HG03175 (cell line): Measurements from ENCODE around the gene MARVELD3.

Source experiments
- ATAC-seq: cut with Tn5 transposase; IDR thresholded peaks from one replicate; pipeline ENCODE4 v1.9.1; 2021; ENCODE audit warnings: mild to moderate bottlenecking, moderate library complexity; ENCODE audit not compliant: unreplicated experiment

The MARVELD3 gene

DNA sequence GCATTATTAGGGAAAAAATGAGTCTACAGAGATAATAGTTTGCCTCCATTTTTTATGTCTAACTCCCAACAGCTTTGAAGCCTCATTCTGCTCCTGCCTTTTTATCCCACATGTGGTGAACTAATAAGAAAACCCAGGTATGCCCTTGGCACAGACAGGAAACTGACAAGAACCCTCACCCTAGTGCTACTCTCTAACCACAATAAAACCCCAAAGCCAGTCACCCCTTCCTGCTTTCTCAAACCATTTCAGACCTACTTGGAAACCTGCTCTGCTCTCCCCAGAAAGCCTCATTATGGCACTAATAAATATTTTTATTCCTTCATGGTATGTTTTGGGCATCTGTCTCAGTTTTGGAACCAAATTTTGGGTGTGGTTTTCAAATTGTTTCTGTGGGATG is 3.9 kb upstream of the MARVELD3 start:
- no peak for ATAC-seq

DNA sequence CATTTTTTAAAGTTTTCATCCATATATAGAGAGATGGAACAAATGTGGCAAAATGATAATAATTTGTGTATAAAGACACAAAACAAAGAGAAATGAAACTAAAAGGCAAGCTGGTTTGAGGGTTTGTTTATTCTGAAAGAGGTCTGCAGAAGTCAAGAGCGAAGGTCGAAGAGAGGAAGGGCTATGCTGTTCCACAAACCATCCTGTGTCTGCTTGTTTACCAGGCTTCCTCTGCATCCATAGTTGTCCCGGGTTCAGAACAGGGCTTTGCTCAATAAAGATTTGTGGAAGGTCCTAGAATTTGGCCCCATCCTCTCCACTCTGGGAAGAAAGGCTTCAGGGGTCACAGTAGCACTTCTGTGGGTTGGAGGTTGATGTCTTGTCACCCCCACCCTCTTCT is 2.4 kb upstream of the MARVELD3 start:
- ATAC-seq: no peak

DNA sequence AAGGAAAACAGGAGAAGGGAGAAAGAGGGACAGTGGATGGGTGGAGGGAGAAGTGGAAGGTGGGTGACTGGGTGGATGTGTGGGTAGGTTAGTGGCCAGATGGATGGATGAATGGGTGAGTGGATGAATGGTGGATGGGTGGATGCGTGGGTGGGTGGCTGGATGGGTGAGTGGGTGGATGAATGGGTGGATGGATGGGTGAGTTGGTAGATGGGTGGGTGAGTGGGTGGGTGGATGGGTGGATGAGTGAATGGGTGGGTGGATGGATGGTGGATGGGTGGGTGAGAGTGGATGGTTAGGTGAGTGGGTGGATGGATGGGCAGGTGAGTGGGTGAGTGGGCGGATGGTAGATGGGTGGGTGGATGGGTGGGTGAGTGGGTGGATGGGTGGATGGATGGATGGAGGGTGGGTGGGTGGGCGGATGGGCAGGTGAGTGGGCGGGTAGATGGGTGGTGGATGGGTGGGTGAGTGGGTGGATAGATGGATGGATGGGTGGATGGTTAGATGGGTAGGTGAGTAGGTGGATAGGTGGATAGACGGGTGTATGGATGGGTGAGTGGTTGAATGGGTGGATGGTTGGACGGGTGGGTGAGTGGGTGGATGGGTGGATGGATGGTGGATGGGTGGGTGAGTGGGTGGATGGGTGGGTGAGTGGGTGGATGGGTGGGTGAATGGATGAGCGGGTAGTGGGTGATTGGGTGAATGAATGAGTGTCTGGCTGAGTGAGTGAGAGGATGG is 702 bp upstream of the MARVELD3 start:
- ATAC-seq: no peak

DNA sequence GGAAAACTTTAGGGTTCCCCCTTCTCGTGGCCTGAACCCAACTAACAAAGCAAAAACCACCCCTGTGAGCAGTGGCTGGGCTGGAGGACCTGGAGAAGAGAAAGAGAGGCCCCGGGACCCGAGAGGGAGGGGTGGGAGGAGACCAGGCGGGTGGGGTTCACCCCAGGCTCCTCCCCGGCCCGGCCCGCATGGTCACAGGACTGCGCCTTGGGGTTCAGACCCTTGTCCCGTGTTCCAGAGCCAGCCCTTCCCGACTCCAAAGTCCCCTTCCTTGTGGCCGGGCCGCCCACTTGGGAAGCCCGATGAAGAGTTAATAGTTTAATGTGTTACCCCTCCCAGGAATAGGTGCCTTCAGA is 852 bp downstream of the MARVELD3 start:
- no peak for ATAC-seq

DNA sequence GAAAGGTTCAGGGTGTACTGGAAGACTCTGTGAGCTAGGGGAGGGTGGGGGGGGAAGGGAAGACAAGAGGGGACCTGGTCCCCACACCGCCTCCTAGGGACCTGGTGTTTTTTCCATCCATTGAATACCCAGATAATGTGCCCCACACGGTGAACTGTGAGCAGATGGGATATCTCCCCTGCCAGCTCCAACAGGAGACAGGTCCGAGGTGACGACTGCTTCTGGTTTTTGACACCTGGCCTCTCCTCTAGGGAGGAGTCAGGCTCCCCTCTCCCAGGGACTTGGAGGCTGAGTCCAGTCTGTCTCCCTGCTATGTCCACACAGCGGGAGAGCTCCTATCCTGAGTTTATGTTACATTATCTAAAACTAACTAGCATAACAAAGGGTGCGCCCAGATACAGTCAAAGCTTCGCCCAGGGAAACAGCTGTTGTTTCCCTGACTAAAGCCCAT is 1.8 kb downstream of the MARVELD3 start:
- ATAC-seq: no peak

DNA sequence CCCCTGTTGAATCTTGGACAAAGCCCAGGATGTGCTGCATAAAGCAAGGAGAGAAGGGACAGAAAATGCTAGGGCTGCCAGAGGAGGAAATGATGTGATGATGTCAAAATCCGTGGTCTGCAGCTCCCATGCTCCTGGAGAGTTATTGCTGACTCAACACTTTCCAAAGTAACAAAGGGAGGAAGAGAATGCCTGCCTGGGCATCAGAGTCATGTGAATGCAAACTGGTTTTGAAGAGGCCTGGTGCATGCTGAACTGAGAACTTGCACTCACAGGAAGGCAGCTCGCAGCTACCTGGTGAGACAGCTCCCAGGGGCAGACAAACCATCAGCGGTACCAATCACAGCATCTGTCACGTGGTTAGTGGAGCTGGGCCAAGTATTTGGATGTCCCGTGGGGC is 2.8 kb downstream of the MARVELD3 start:
- ATAC-seq: no peak

DNA sequence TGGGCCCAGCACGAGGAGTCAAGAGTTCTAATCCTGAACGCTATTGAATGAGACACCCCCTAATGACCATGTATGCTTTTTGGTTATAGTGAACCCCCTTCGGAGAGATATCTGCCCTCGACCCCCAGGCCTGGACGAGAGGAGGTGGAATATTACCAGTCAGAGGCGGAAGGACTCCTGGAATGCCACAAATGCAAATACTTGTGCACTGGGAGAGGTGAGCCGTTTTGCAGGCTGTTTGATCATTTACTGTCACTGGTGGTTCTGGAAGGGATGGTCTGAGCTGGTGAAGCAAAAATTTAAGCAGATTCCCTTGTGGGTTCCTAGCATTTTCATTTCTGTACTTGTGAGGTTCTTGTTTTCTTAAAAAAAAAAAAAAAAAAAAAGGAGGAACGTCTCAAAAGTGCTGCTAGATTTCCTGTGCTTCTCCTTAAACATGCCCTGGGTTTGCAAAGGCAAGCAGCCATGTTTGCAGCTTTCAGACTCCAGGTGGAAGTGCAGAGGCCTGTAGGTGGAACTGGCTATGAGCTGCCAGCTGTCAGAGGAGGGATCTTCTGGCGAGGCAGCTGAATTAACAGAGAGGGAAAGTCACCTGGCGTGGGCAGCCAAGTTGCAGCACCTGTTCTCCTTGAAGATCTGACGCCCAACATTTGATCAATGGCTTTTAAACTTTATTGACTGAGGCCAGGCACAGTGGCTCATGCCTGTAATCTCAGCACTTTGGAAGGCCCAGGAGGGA is 3.5 kb downstream of the MARVELD3 start:
- no peak for ATAC-seq

DNA sequence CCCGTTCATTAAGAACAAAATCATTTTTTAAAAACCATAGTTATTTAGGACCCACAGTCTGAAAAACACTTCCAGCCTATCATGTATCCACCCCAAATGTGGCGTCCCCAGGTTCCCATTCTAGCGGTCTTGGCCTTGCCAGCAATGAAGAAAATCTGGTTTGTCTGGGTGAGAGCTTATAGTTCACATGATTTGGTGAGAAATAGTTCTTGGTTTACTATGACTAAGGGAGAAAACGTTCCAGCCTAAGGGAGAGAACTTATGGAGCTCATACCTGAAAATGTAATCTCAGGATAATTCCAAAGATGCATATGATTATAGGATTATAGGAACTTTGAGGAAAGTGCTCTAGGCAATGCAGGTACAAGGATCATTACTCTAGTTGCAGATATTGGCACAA is 4.8 kb downstream of the MARVELD3 start:
- ATAC-seq: no peak

DNA sequence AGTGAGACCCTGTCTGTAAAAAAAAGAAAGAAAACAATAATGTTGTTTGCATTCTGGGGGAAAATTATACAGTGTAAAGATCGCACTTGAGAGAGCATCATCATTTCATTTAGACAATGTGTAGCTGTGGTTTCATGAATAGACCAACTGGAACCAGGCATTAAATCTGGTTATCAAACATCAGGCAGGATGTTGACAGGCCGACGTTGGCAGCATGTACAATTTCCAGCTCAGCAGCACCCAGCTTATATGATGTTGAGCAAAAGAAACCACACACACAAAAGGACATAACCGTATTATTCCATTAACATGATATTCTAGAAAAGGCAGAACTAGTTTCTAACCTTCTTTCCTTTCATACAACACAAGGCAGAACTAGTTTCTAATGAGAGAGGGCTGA is 5.8 kb downstream of the MARVELD3 start:
- no peak for ATAC-seq

DNA sequence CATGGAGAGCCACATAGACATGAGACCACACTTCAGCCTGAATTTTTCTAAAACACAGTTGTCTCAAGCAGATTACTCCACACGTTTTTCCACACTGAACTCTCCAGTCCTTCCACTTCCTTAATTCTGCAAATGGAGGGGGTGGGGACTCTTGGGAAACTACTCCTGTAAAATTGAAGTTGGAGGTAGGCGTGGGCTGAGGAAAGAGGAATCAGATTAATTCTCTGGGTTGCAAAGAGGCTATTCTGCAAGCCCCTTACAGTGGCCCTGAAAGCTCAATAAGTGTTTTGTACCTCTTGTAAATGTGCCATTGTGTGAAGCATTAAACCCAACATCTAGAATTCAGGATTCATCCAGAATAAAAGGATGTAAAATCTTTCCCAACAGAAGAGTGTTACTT is 9.6 kb downstream of the MARVELD3 start:
- no peak for ATAC-seq

DNA sequence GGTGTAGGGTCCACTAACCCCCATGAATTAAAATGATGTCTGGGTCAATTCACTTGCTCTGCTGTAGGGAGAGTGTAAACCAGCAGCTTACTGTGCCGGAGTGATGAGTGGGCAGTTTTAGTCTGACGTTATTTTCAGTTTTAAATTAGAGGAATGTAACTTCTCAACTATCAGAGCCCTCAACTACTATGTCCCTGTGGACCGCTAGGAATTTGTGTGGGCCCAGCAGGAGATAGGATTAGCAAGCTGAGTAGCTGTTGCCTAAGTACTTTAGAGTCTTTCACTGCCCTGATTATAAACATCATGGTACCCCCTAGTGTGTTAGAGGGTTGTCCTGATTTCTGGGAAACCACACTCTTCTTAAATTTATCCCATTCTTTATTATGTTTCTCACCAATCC is 11.4 kb downstream of the MARVELD3 start:
- ATAC-seq: no peak

DNA sequence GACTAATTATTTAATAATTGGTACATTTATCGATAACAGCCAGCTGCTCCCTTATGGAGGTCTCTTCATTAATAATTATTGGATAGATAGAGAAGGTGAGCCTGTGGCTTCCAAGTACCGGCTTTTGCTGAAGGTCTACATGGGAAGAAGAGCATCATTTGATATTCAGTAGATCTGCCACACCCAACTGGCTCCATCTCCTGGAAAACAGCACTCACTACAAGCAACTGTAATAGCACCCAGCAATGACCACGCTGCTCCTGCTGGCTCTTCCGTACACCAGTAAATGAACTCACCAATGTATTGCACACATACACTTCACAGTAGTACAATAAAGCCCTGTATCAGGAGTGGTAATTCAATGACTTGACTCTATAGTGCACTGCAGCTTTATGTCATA is 19.5 kb downstream of the MARVELD3 start:
- no peak for ATAC-seq

DNA sequence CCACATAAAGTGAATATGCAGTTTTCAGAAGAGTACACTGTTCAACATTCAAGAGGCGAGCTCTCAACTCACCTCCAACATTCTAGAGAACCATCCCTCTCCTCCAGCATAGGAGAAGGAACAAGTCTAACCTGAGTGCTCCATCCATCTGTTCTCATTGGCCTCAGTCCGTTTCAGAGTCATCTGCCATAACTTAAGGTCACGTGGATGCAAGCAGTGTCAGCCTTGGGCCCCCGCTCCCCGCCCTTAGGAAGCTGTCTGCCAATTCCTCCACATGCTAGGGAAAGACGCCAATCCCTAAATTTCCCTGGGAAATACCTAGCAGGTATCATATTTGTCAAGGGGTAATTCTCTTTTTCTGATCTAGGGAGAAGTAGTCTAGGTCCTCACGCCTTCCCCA is 21.4 kb downstream of the MARVELD3 start:
- no peak for ATAC-seq

DNA sequence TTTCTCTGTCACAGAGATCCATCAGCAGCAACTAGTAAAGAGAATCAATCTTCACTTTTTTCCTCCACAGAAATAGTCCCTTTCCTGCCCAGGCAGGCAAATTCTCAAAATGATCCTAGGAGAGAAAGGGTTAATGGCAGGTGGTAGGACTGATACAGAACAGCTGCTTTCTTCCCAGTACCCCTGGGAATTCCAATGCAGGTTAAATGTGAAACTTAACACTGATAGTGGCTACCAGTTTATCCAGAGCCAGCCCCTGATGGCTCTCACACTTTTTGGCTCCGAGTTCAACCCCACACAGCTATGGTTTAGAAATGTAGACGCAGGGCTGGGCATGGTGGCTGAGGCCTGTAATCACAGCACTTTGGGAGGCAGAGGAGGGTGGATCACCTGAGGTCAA is 22.2 kb downstream of the MARVELD3 start:
- no peak for ATAC-seq

DNA sequence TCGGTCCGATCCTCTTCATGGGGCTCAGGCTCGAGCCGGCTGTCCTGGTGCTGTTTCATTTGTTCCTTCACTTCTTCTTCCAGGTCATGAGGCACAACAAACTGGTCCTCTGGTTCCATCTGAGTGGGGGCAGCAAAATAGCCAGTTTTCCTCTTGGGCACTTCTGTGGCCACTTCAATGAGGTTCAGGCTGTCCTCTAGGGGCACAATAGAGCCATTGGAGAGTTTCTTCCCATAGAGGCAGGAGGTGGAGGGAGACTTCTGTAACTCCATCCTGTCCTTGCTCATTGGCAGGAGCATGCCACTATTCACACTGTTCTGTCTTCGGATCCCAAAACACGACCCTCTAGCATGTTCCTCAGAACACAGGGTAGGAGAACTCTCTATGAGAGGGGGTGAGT is 22.9 kb downstream of the MARVELD3 start:
- no peak for ATAC-seq

DNA sequence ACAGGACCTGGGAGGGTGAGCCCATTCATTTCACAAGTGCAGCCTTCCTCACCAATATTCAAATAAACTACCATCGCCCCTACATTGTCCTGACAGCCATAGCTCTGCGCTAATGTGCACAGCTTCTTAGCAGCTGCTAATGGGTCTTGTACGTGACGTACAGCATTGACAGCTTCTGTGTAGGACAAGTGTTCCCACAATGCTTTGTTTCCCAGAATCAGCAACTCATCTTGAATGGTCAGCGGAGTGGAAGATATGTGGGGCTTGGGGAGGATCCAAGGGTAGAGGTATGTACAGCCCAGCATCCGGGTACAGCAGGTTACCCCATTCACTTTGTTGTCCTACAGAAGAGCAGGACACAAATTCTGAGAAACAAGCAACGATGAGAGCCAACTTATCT is 23.7 kb downstream of the MARVELD3 start:
- ATAC-seq: no peak

DNA sequence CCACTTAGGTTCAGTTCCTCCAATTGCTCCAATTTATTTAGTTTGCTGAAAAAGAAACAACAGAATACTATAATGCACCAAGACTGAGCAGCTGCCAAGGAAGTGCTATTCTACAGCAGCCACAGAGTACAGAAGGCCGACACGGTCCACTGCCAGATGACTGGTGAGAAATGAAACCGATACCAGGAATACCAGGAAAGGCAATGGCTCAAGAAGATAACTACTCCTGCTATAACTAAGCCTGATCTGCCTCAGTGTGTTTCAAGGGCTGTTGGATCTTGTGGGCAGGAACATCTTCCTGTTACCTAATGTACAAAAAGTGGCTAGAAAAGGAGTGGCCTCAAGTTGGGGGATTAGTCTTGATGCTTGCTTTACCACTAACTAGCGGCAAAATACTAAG is 32.8 kb downstream of the MARVELD3 start:
- no peak for ATAC-seq

DNA sequence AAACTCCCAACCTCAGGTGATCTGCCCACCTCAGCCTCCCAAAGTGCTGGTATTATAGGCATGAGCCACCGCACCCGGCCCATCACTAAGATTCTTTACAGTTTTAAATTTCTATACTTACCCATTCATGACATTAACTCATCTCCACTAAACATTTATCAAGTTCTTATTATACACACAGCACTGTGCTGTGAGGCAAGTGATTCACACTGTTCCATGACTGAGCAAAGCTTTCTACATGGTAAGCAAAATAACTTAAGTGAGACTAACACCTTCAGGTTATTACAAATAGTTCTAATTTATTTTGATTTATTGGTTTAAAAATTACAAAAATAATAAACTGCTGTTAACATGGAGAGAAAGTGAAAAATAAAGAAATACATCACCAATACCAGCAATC is 33.5 kb downstream of the MARVELD3 start:
- ATAC-seq: no peak

DNA sequence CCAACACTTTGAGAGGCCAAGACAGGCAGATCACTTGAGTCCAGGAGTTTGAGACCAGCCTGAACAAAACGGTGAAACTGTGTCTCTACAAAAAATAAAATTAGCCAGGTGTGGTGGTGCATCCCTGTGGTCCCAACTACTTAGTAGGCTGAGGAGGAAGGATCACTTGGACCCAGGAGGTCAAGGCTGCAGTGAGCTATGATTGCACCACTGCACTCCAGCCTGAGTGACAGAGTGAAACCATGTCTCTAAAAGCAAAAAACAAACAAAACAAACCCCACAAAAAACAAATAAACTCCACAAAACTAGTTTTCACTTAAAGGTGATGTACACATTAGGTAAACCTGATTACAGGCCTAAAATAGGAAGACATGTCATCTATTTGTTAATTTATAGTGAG is 40.3 kb downstream of the MARVELD3 start:
- ATAC-seq: no peak

DNA sequence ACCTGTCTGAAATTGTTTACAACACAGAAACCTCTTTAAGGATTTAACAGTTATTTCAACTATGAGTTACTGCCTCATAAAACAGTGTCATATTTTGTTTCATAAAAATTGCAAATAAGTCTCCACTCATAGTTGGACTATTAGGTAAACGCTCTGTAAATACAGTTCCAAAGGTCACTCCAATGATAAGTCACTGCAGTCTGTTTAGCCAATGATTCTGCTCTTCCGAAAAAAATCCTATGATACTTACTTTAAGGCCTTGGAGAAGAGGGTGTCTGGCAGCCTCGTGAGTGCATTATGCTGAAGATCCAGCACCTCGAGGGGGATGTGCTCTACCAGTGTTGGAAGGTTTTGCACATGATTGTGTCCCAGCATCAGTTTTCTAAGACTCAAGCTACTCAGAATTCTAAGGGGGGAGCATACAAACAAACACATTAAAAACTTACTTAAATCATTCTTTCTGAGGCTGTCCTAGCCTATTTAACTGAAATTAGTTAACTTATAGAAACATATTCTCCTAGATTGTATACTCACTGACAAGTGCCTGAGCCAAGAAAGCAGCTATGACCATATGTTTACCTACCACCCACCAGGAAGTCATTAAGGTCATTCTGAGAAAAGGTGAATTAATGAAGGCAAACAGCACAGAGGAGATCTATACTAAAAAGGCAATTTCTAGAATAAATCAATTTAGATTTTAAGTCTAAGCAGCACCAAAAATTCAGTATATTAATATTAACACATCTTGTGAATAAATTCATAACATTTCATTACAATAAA is 41.1 kb downstream of the MARVELD3 start:
- ATAC-seq: no peak

DNA sequence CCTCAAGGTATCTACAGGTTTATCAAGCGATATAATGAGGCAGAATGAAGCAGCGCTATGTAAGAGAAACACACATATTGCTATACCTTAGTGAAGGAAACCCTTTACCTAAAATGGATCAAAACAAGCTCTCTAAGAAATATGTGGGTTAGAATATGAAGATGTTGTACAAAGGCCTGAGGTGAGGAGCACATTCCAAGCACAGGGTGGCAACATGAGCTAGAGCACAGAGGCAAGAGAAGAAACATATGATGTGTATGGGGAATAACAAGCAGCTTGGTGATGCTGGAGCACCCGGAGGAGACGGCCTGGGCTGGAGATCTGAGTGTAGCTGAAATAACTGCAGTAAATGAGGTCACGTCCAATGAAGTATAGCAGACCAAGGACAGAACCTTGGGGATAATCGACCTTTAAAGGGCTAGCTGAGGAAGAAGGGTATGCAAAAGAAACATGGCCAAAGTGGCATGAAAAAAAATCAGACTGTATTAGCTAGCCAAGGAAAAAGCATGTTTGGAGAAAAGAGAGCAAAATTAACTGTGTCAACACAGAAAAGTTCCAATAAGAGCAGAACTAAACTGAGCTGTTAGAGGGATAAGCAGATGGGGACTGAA is 44.0 kb downstream of the MARVELD3 start:
- ATAC-seq: no peak

DNA sequence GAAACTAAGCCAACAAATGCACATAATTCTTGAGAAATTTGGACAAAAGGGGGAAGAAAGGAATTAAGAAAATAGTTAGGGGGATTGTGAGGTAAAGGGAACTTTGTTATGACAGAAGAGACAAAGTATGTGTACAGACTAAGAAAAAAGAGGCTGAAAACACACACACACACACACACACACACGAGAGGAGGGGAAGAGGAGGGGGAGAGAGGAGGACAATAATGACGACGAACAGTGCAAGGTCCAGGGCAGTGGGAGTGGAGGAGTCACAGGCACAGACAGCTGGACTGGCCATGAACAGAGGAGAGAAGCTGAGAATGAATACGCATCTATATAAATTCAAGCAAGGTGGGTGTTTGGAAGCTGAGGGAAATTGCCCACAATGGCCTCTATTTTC is 44.6 kb downstream of the MARVELD3 start:
- no peak for ATAC-seq
